Hematopoietic multipotent progenitor cell treated with erythropoietin and hydrocortisone succinate and interleukin-3 and kit ligand, for 8 days (in vitro differentiated cells): Measurements from ENCODE around the gene ACTL7B.
"Not testable (repeated sequence)": the region's sequence is repeated elsewhere in the genome, so short reads cannot be mapped to it uniquely, and the experiment has no call there.

ENCODE experiments used
- DNase-seq: peaks from one replicate; pipeline ENCODE4 v3.0.0-alpha.2; 2015

ACTL7B gene

DNA sequence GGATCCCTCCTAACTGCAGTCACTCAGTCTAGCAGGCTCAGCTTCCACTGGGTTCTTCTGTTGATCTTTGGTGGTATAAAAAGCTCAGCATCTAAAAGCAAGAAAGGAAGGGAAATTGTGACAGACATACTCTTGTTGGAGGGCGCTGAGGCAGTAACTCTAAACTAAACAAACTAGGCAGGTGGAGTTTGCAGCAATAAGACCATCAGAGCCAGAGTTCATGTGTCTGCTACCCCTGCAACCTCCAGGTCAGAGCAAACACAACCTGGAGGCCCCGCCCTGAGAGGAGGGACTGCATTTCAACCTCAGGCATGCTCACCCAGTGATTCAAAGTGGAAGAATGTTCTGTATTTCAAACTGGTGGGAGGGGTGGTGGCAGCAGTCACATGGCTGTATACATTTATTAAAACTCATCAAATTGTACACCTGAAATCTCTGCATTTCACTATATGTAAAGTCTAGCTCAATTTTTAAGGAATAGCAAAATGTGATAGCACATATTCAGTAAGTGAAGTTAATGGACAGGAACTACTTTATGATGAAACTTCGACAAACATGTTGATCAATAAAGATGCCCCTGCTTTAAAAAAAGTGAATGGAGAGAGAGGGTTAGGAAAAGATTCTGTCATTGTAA is 13.4 kb upstream of the ACTL7B start:
- no peak for DNase-seq

DNA sequence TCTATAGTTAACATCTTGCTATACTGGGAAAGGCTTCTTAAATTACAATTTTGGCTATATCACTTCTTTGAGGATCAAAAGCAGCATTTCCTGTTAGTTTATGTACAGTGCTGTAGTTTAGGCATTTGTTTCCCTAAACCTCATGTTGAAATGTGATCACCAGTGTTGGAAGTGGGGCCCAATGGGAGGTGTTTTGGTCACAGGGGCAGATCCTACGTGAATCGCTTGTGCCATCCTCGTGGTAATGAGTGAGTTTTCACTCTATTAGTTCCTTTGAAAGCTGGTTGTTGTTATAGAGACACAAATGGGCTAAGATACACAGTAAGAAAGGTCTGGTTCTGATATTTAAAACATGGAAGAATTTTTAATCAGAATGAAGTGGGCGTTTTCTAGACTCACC is 12.0 kb upstream of the ACTL7B start:
- DNase-seq: no peak

DNA sequence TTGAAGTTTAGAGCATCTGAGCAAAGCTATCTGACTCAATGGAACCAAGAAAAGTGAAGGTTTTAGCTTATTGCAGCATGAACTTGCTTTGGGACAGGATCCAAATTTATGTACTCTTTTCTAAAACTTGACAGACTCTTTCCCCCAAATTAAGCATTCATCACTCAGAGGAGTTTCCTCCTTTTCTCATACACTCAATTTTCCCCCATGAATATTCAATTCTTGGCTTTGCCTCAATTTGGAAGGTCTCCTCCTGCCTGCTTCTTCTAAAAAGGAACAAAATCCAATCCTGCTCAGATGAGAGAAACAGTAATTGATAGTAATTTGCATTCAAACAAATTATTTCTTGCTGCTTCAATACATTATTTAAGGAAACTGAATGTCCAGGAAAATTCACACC is 11.3 kb upstream of the ACTL7B start:
- no peak for DNase-seq

DNA sequence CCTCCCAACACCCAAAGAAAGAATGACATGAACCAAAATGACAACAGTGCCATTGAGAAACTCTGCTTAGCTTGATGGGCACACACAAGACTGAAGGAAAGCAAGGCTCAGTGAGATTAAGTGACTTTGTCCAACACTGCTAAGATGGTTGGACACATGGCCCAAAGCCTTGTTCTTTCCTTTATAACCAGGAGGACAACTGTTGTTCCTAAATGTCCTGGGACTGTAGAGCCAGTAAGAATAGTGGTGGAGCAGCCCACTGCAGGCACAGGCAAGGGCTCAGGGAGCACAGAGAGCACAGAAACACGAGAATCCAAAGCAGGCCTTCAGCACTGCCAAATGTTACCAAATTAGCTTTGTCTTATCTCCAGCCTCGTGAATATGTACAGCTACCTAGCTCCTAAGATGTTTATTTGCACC is 10.2 kb upstream of the ACTL7B start:
- no peak for DNase-seq

DNA sequence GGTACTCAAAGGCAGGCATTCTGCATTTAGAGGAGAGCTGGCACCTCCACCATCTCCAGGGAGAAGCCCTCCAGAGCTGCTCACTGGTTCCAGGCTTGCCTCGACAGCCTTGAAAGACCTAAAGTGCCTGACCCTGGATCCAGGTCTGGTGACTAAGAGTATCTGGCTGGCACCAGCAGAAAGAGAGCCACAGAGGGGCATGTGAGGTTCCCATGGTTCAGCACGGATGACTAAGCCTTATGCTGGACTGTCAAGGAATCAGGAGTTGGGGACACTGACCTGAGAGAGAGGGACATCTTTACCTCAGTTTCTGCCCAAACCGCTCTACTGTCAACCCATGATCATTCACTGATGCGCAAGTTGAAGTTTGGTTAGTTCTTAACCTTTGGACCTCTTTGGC is 9.3 kb upstream of the ACTL7B start:
- DNase-seq: no peak

DNA sequence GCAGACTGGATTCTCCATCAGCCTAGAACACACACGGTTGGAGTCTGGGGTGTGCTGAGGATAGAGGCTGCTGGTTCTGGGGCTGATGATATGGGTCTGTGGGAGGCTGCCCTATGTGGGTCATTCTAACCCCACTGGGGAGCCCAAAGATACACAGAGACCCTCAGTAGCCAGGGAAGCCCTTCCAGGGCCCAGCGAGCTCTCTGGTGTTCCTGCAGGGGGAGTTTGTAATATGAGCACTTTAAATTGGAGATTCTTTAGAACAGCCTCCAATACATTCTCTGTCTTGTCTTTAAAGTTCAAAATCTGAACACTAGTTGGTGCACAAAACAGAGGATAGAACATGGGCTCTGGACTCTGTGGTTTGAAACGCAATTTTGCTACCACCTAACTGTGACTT is 8.7 kb upstream of the ACTL7B start:
- no peak for DNase-seq

DNA sequence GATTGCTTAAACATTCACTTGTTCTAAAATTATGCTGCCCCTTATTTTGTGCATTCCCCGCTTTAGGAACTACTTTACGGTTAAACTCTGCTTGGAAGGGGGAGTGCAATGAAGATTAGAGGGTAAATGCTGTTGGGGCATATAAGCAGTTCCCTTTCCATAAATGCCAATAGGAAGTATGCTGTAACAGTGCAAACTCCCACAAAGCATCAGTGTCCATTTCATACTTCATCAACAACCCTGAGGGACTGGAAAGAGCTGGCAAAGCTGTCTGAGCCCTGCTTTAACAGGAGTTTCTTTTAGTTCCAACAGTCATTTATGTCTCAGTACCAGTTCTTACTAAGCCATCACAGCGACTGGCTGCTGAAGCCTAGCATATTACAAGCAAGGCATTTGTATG is 8.1 kb upstream of the ACTL7B start:
- DNase-seq: no peak

DNA sequence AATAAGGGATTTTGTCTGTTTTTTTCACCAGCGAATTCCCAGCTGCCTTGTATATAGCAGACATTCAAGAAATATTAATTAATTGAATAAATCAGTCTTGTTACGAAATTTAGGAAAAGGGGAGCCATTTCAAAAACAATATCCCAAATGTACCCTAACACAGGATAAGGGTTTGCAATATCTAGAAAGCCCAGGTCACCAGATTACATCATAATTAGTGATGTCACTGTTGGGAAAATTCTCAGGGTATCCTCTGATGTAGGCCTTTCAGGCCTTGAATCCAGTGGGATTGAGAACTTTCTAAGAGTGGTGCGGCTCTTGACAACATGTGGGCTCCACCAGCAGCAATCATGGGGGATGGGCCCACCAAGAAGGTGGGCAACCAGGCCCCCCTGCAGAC is 6.2 kb upstream of the ACTL7B start, which contains the start of gene ACTL7A:
ACTL7A (plus strand) TSS at position 270 of the 400 bp plus-strand sequence; CDS start at position 327, 57 bp downstream.
- no peak for DNase-seq

DNA sequence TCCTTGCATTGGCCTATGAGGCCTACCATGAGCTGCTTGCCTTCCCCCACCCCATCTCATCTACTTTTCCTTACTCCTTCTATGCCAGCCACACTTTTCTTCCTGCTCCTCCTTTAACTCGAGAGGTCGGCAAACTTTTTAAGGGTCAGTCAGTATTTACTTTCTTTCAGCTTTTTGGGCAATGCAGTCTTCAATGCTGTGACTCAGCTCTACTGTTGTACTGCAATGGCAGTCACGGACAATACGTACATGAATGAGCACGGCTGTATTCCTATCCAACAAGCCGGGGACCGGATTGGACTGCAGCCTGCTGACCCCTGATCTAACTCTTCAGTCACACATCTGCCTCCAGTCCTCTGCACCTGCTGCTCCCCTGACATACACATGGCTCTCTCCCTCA is 5.7 kb upstream of the ACTL7B start:
- DNase-seq: no peak

DNA sequence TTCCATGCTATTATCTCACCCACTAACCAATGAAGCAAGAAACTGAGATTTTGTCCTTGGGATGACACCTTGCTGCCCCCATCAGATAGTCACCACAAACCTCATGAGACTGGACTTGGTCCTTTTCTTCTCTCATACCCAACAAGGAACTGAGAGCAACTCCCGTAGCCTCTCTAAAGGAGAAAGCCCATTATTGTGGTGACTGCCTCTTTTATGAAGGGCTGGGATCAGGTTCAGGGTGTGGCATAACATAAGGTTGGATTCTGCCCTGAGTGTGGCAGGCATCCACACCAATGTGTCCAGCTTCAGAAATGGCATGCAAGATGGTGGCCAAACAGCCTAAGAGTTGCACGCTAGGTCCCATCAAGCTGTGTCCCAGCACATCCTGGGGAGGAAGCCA is 5.0 kb upstream of the ACTL7B start:
- no peak for DNase-seq

DNA sequence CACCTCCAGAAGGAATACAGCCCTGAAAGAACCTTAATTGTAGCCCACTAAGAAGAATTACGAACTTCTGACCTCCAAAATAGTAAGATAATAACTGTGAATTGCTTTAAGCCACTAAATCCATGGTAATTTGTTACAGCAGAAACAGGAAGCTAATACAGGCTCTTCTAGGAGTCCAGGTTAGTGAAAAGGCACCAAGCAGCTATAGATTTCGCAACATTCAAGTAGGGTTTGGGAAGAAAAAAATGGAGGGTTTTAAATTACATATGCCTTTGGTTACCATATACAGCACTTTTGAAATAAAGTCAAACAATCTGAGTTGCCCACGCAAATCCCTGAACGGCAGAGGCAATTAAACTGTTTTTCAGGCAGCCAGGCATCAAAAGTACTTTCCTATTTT is 4.6 kb upstream of the ACTL7B start:
- no peak for DNase-seq

DNA sequence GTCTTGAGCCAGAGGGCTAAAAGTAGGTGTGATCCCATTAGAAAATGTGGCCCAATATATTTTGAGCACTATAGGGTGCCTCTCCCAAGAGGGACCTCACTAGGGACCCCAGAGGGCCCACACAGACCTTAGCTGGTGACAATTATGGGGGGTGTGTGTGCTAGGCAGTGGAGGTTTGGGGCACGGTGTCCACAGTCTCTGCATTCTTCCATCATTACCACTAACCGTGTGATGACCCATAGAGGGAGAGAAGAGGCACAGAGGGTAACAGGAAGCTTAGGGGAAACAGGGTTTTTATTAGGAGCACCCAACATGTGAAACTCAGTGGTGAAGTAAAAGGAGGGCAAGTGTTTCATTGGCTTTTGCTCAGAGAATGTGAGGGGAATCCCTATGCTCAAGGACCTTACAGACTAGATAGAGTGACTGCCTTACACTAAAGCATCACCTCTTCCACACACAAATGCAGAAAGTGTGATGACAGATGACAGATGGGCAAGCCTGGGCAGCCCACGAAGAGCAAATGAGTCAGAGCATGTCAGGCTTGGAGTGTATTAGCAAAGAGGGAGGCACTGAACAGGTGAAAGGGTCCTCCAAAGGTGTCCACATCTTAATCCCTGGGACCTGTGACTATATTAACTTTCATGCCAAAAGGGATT is 3.8 kb upstream of the ACTL7B start:
- DNase-seq: no peak

DNA sequence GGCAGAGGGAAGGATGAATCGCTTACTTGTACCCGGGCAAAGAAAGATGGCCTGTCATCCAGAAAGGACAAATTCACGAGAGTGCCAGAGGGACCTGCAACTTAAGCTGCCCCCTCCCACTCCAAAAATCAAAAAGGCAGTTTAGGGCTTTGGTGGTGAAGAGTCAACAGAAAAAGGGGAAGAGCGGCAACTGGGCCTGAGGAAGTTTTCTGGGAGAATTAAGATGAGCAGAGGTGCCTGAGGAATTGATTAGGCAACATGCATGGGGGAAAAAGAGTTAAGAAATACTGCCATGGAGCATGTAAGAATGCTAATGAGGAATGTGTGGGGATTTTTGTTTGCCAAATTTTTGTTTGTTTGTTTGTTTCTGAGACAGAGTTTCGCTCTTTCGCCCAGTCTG is 1.8 kb upstream of the ACTL7B start:
- no peak for DNase-seq

DNA sequence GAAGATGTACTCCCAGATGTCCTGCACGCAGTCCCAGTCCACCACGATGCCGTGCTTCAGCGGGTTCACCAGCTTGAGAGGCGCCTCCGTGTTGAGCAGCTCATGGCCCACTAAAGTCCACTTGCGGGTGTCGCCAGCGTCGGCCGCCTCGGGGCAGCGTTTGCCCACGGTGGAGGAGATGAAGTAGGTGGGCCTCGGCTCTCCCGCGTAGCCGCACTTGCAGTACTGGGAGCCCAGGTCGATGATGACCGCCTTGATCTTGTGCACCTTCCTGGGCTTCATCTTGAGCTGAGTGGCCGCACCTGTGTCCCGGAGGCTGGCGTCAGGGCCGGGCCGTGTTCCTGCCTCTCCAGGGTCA is 278 bp downstream of the ACTL7B start:
- no peak for DNase-seq

DNA sequence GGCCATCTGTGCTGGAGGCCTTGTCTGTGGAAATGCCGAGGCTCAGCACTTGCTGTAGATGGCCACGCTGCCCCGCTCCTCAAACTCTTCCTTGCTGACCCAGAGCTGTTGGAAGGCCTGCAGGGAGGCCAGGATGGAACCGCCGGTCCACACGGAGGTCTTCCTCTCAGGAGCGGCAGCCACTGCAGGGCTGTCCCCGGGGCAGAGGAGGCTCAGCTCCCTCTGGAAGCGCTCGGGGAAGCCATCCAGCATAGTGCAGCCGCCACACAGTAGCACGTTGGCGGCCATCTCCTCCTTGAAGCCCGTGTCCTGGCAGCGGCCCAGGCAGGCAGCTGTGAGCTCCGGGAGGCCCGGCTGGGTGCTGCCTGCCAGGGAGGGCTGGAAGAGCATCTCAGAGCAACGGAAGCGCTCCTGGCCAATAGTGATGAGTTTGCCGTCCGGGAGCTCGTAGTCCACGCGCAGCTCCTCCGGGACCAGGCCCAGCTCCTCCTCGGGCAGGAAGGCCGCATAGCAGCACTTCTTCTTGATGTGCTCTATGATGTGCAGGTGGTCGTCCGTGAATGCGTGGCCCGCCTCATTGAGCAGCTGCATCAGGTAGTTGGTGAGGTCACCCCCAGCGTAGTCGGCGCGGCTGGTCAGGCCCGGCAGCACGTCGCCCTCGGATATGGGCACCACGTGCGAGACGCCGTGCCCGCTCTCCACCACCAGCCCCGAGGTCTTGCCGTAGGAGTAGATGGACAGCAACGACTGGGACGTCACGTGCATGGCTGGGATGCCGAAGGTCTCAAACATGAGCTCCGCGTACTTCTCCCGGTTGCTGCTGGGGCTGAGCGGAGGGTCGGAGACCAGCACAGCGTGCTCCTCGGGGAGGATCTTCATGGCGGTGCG is 901 bp downstream of the ACTL7B start:
- no peak for DNase-seq

DNA sequence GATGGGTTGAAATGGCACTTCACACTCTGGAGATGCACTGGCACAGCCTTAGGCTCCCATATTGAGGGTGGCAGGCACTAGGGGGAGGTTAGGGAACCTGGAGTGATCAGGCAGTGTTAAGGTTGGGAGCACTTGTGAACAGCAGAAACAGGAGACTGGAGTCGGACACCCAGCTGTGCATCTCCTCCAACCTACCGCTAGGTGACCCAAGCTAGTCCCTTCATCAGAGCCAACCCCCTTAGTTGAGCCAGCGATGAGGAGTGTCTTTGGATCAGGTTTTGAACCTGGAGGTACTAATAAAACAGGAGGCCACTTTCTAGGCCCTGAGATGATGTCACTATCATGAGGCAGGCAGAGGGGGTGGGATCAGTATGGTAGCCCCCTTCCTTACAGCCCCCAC is 1.7 kb downstream of the ACTL7B start:
- DNase-seq: no peak

DNA sequence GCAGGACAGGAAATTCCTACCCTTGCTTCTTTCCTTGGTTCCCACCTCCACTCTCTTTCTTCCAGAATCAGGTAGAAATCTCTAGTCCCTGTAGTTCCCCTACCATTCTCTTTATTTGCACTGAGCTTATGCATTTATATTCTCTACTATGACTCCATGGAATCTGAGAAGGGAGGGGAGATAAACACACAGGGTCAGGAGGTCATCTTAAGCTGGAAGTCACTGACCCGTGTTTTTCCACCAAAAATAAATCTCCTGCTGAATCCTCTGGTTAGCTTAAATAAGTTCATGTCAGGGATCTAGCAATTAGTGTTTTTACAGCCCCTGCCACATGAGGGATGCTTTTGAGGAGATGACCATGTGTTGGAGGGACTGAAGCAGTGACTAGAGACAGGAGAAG is 3.7 kb downstream of the ACTL7B start:
- DNase-seq: no peak

DNA sequence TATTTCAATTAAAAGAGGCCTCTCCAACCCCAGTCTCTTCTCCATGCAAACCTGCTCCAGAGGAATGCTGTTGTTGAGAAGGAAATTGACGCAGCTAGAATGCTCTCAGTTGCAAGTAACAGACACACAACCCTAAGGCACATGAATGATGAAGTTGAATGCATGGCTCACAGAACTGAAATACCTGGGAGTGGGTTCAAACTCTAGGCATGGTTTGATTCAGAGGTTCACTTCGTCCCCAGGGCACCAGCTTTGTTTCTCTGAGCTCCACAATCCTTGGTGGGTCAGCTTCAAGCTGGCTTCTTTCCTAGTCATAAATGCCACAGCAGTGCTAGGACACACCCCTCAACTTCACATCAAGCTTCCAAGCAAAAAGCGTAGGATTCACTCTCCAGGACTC is 4.6 kb downstream of the ACTL7B start:
- DNase-seq: no peak

DNA sequence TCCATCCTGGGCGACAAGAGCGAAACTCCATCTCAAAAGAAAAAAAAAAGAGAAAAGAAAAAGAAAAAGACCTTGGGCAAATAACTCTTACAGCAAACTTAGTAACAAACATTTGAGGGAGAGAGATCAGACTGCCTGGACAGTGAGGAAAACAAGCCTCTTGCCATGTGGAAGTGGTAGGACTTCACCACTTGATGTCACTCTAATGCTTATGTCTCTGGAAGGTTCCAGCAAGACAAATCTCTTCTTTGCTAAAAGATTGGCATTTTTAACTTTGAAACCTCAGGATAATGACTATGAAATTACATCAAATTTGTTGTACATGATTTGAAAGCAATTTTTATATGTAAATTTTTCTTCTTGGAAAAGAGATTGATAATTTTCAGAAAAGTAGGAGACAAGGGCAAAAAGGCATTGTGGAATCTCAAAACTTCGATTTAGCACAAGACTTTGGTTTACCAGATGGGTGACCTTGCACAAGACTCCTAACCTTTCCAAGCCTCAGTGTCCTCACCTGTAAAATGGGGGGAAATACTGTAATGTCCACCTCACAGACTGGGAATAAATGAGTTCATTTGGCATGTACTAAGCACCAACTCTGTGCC is 5.4 kb downstream of the ACTL7B start:
- DNase-seq: no peak

DNA sequence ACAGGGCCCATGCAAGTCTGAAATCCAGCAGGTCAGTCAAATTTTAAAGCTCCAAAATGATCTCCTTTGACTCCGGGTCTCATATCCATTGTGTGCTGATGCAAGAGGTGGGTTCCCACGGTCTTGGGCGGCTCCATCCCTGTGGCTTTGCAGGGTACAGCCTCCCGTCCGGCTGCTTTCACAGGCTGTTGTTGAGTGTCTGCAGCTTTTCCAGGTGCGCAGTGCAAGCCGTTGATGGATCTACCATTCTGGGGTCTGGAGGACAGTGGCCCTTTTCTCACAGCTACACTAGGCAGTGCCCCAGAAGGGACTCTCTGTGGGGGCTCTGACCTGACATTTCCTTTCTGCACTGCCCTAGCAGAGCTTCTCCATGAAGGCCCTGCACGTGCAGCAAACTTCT is 7.5 kb downstream of the ACTL7B start:
- DNase-seq: not testable (repeated sequence)

DNA sequence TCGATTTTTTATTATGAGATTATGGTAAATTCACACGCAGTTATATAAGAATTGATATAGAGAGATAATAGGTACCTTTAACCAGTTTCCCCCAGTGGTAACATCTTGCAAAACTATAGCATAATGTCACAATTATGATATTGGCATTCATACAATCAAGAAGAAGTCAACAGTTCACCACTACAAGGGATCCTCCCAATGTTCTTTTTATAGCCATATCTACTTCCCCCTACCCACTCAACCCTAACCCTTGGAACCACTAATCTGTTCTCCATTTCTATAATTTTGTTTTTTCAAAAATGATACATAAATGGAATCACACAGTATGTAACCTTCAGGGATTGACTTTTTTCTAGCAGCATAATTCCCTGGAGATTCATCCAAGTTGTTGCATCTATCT is 9.8 kb downstream of the ACTL7B start:
- DNase-seq: no peak

DNA sequence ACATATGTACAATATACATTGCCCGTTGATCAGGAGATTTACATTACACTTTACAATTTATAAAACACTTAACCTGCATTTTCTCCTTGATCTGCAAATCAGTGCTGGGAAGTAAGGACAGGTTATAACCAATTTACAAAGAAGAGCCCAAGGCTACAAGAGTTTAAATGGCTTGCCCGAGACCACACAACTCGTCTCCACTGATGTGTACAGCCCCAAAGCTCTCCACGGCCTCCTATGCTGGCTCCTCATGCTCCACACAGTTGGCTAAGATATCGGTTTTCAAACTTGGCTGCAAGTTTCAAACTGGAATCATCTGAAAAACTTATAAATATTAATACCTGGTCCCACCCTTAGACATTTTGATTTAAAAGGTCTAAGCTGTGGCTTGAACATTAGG is 10.3 kb downstream of the ACTL7B start:
- no peak for DNase-seq

DNA sequence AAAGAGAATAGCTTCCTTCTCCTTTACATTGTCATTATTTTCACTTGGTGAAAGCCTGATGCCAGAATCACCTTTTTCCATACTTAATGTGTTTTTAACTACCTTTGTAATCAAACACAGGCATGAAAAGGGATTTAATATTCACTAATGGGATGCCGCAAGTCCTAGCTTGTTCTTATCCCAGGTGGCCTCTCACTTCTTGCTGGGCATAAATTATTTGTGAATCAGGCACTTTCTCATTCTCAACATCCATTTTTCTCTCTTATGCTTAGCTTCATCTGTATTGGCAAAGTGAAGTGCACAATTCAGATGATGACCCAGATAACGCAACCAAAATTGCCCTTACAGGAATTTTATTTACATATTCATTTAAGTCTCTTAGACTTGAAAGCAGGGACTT is 10.9 kb downstream of the ACTL7B start:
- no peak for DNase-seq

DNA sequence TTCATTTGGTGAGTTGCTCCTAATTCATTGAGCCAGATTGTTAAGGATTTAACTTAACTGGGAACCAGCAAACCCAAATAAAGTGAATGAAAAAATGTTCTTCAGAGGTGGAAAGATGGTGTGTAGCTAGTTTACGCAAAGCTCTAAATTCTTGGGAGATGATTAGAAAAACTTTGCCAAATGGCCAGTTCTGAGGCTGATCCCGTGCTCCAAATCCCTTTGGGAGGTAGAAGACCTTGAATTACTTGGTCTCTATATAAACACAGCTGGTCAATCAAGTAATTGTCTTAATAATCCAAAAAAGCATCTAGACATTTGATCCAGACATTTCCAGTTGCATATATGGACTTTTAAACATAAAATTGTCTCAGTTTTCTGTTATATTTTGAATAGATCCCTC is 11.4 kb downstream of the ACTL7B start:
- DNase-seq: no peak
